T-helper 17 cell (primary cell): ENCODE data around the gene SDK1. TPM values are rescaled to one million over a fixed set of nuclear protein-coding genes. Genes with fewer than 3 reads are reported as not detected.

ENCODE experiments used
- ATAC-seq: fragments of 150-1000 bp; cut with Tn5 transposase; 2 replicates; pipeline ENCODE4 v1.10.0; 2021; ENCODE audit warnings: mild to moderate bottlenecking, moderate library complexity
- DNase-seq, 3 donors: peaks; one replicate each; pipeline versions ENCODE4 v3.0.0 to v3.0.0-alpha.2; 2020 to 2021
- H3K9me3 ChIP-seq: one replicate; pipeline ENCODE4 v1.7.0; 2013; ENCODE audit warnings: low read length, mild to moderate bottlenecking; ENCODE audit not compliant: control insufficient read depth, poor library complexity, severe bottlenecking
- H3K27ac Mint-ChIP-seq: one replicate; pipeline ENCODE4 v1.8.0; 2022; ENCODE audit warnings: mild to moderate bottlenecking, moderate library complexity, mixed read lengths
- H3K27me3 Mint-ChIP-seq: one replicate; pipeline ENCODE4 v1.8.0; 2022; ENCODE audit warnings: mixed read lengths
- H3K36me3 Mint-ChIP-seq: one replicate; pipeline ENCODE4 v1.8.0; 2022; ENCODE audit warnings: low read depth, mixed read lengths
- H3K4me1 Mint-ChIP-seq: one replicate; pipeline ENCODE4 v1.8.0; 2022; ENCODE audit warnings: mild to moderate bottlenecking, mixed read lengths
- H3K4me3 Mint-ChIP-seq: one replicate; pipeline ENCODE4 v1.8.0; 2022; ENCODE audit warnings: mild to moderate bottlenecking, moderate library complexity, mixed read lengths
- total RNA-seq, 4 donors: library from RNA in 2 of 4; stranded (reverse) in 2 of 4; gene quantifications; one replicate each; pipeline ENCODE4 v1.2.3 and lab custom pipeline; 2022 to 2026

The SDK1 gene
- total RNA-seq, 2 donors from 2014 or later = 0.12 to 0.13 TPM

- ATAC-seq = no peak
- no peak overlapping the region for H3K4me3 Mint-ChIP-seq
- H3K4me1 Mint-ChIP-seq = no peaks in the 10 kb centered on the region
- H3K27ac Mint-ChIP-seq = no peak overlapping the region
- no peaks in the 10 kb centered on the region for H3K9me3 ChIP-seq
- H3K36me3 Mint-ChIP-seq = no peaks in the 10 kb centered on the region
- DNase-seq = no peak
- peaks cover 44% of the 10 kb centered on the region for H3K27me3 Mint-ChIP-seq
Measured at GRCh38 chr7:3416453-3416852, 115.4 kb downstream of the SDK1 start.

GRCh38 chr7:3425087-3425486 is 124.0 kb downstream of the SDK1 start:
- H3K4me1 Mint-ChIP-seq = peaks cover 3% of the 10 kb centered on the region
- H3K27ac Mint-ChIP-seq = no peak overlapping the region
- H3K4me3 Mint-ChIP-seq = no peak overlapping the region
- ATAC-seq (no peak), DNase-seq (no peak)
- peaks cover 3% of the 10 kb centered on the region for H3K36me3 Mint-ChIP-seq
- no peaks in the 10 kb centered on the region for H3K27me3 Mint-ChIP-seq
- no peaks in the 10 kb centered on the region for H3K9me3 ChIP-seq

GRCh38 chr7:3426064-3426463 is 125.0 kb downstream of the SDK1 start:
- DNase-seq (no peak), ATAC-seq (no peak)
- Mint-ChIP-seq H3K27me3 (no peaks in the 10 kb centered on the region), H3K4me3 (no peak overlapping the region), H3K4me1 (peaks cover 6% of the 10 kb centered on the region), H3K27ac (no peak overlapping the region), H3K36me3 (peaks cover 3% of the 10 kb centered on the region)
- no peaks in the 10 kb centered on the region for H3K9me3 ChIP-seq

GRCh38 chr7:3427957-3428356 is 126.9 kb downstream of the SDK1 start:
- Mint-ChIP-seq H3K4me1 (peaks cover 6% of the 10 kb centered on the region), H3K36me3 (peaks cover 3% of the 10 kb centered on the region), H3K27ac (no peak overlapping the region), H3K4me3 (no peak overlapping the region), H3K27me3 (no peaks in the 10 kb centered on the region)
- no peaks in the 10 kb centered on the region for H3K9me3 ChIP-seq
- no peak for DNase-seq
- no peak for ATAC-seq

GRCh38 chr7:3429981-3430380 is 128.9 kb downstream of the SDK1 start:
- ATAC-seq = no peak
- H3K27ac Mint-ChIP-seq = no peak overlapping the region

GRCh38 chr7:3430588-3430987 is 129.5 kb downstream of the SDK1 start:
- no peaks in the 10 kb centered on the region for H3K9me3 ChIP-seq
- ATAC-seq (no peak), DNase-seq (no peak)
- peaks cover 3% of the 10 kb centered on the region for H3K36me3 Mint-ChIP-seq
- no peak overlapping the region for H3K27ac Mint-ChIP-seq
- peaks cover 6% of the 10 kb centered on the region for H3K4me1 Mint-ChIP-seq
- no peaks in the 10 kb centered on the region for H3K27me3 Mint-ChIP-seq
- no peak overlapping the region for H3K4me3 Mint-ChIP-seq

More at GRCh38 chr7:3429981-3430380, 128.9 kb downstream of the SDK1 start:
- Mint-ChIP-seq H3K4me3 (no peak overlapping the region), H3K36me3 (peaks cover 3% of the 10 kb centered on the region), H3K27me3 (no peaks in the 10 kb centered on the region), H3K4me1 (peaks cover 6% of the 10 kb centered on the region)
- no peak for DNase-seq
- H3K9me3 ChIP-seq = no peaks in the 10 kb centered on the region

- Mint-ChIP-seq H3K4me1 (peaks cover 6% of the 10 kb centered on the region), H3K4me3 (no peak overlapping the region), H3K27me3 (no peaks in the 10 kb centered on the region), H3K27ac (no peak overlapping the region), H3K36me3 (peaks cover 3% of the 10 kb centered on the region)
- no peak for ATAC-seq
- no peaks in the 10 kb centered on the region for H3K9me3 ChIP-seq
- DNase-seq = no peak
Measured at GRCh38 chr7:3431306-3431705, 130.3 kb downstream of the SDK1 start.

GRCh38 chr7:3432911-3433310 is 131.9 kb downstream of the SDK1 start:
- Mint-ChIP-seq H3K27ac (no peak overlapping the region), H3K27me3 (no peaks in the 10 kb centered on the region), H3K4me1 (peaks cover 3% of the 10 kb centered on the region), H3K36me3 (no peaks in the 10 kb centered on the region), H3K4me3 (no peak overlapping the region)
- ATAC-seq = no peak
- H3K9me3 ChIP-seq = no peaks in the 10 kb centered on the region
- no peak for DNase-seq

- H3K4me3 Mint-ChIP-seq = no peak overlapping the region
- H3K4me1 Mint-ChIP-seq = peaks cover 3% of the 10 kb centered on the region
- no peak overlapping the region for H3K27ac Mint-ChIP-seq
- ATAC-seq (no peak), DNase-seq (no peak)
- H3K27me3 Mint-ChIP-seq = peaks cover 5% of the 10 kb centered on the region
- no peaks in the 10 kb centered on the region for H3K9me3 ChIP-seq
- no peaks in the 10 kb centered on the region for H3K36me3 Mint-ChIP-seq
Measured at GRCh38 chr7:3434611-3435010, 133.6 kb downstream of the SDK1 start.

- Mint-ChIP-seq H3K36me3 (no peaks in the 10 kb centered on the region), H3K27ac (no peak overlapping the region), H3K4me1 (no peaks in the 10 kb centered on the region), H3K27me3 (peaks cover 12% of the 10 kb centered on the region), H3K4me3 (no peak overlapping the region)
- no peaks in the 10 kb centered on the region for H3K9me3 ChIP-seq
- DNase-seq = no peak
- no peak for ATAC-seq
Measured at GRCh38 chr7:3436112-3436511, 135.1 kb downstream of the SDK1 start.

GRCh38 chr7:3436746-3437145 is 135.7 kb downstream of the SDK1 start:
- ATAC-seq (no peak), DNase-seq (no peak)
- Mint-ChIP-seq H3K27ac (no peak overlapping the region), H3K4me1 (no peaks in the 10 kb centered on the region), H3K36me3 (no peaks in the 10 kb centered on the region), H3K27me3 (peaks cover 16% of the 10 kb centered on the region), H3K4me3 (no peak overlapping the region)
- no peaks in the 10 kb centered on the region for H3K9me3 ChIP-seq

GRCh38 chr7:3437467-3437866 is 136.4 kb downstream of the SDK1 start:
- H3K27me3 Mint-ChIP-seq = peaks cover 19% of the 10 kb centered on the region
- no peaks in the 10 kb centered on the region for H3K4me1 Mint-ChIP-seq

GRCh38 chr7:3438352-3438751 is 137.3 kb downstream of the SDK1 start:
- no peaks in the 10 kb centered on the region for H3K9me3 ChIP-seq
- peaks cover 19% of the 10 kb centered on the region for H3K27me3 Mint-ChIP-seq
- no peaks in the 10 kb centered on the region for H3K36me3 Mint-ChIP-seq
- H3K4me3 Mint-ChIP-seq = no peak overlapping the region
- ATAC-seq (no peak), DNase-seq (no peak)
- H3K4me1 Mint-ChIP-seq = no peaks in the 10 kb centered on the region
- H3K27ac Mint-ChIP-seq = peak overlapping the region; percentile 70

More at GRCh38 chr7:3437467-3437866, 136.4 kb downstream of the SDK1 start:
- no peak overlapping the region for H3K27ac Mint-ChIP-seq
- ATAC-seq (no peak), DNase-seq (no peak)
- H3K9me3 ChIP-seq = no peaks in the 10 kb centered on the region
- no peaks in the 10 kb centered on the region for H3K36me3 Mint-ChIP-seq
- no peak overlapping the region for H3K4me3 Mint-ChIP-seq

GRCh38 chr7:3439333-3440030 is 138.4 kb downstream of the SDK1 start:
- ATAC-seq (no peak), DNase-seq (no peak)
- Mint-ChIP-seq H3K4me1 (no peaks in the 10 kb centered on the region), H3K27me3 (peaks cover 19% of the 10 kb centered on the region), H3K27ac (no peak overlapping the region), H3K36me3 (no peaks in the 10 kb centered on the region), H3K4me3 (no peak overlapping the region)
- H3K9me3 ChIP-seq = no peaks in the 10 kb centered on the region
